HG02610 (cell line): Measurements from ENCODE around the gene TRIM39.
"Not testable (repeated sequence)": the region's sequence is repeated elsewhere in the genome, so short reads cannot be mapped to it uniquely, and the experiment has no call there.

Experiments used
- ATAC-seq: cut with Tn5 transposase; IDR thresholded peaks from one replicate; pipeline ENCODE4 v1.9.1; 2021; ENCODE audit warnings: mild to moderate bottlenecking, moderate library complexity; ENCODE audit not compliant: unreplicated experiment

Gene TRIM39

GRCh38 chr6:30326526-30327231 is at the start of gene TRIM39:
TRIM39 (plus strand) TSS chr6:30326927; CDS start chr6:30329318, 2,391 bp downstream.
- peak; percentile 71 for ATAC-seq

GRCh38 chr6:30280988-30281387 is 45.7 kb upstream of the TRIM39 start:
- ATAC-seq, result not testable (repeated sequence)

DNA sequence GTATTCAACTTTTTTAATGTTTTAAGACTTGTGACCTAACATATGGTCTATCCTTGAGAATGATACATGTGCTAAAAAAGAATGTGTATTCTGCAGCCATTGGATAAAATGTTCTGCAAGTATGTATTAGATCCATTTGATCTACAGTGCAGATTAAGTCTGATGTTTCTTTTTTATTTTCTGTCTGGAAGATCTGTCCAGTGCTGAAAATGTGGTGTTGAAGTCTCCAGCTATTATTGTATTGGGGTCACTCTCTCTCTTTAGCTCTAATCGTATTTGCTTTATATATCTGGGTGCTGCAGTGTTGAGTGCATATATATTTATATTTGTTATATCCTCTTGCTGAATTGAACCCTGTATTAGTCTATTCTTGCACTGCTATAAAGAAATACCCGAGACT is 44.2 kb upstream of the TRIM39 start:
- ATAC-seq, result no peak

DNA sequence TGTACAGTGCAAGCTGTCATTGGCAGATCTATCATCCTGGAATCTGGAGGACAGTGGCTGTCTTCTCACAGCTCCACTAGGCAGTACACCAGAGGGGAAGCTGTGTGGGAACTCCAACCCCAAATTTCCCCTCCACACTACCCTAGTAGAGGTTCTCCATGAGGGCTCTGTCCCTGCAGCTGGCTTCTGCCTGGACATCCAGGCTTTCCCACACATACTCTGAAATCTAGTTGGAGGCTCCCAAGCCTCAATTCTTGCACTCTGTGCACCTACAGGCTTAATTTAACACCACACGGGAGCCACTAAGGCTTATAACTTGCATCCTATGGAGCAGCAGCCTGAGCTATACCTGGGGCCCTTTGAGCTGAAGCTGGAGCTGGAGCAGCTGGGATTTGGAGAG is 43.0 kb upstream of the TRIM39 start:
- no peak for ATAC-seq

- no peak for ATAC-seq
Observed at GRCh38 chr6:30287139-30287538, 39.6 kb upstream of the TRIM39 start.

- no peak for ATAC-seq
Observed at GRCh38 chr6:30295837-30296236, 30.9 kb upstream of the TRIM39 start.

DNA sequence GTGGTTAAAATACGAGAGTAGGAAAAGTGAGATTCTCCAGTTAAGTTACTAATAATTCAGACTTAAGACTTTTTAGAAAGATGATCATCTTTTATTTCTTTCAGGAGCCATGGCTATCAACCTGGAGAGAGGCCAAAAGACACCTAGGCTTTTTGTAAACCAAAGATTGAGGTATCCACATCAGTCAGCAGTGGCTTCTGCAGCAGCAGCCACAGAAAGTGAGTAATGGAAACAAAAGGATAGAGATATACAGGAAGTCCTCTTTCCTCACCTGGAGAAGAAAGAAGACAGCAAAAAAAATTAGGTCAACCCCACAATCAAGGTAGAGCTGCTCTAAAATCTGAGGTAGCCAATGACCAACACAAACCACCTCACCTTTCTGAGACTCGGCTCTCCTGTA is 22.7 kb upstream of the TRIM39 start:
- no peak for ATAC-seq

DNA sequence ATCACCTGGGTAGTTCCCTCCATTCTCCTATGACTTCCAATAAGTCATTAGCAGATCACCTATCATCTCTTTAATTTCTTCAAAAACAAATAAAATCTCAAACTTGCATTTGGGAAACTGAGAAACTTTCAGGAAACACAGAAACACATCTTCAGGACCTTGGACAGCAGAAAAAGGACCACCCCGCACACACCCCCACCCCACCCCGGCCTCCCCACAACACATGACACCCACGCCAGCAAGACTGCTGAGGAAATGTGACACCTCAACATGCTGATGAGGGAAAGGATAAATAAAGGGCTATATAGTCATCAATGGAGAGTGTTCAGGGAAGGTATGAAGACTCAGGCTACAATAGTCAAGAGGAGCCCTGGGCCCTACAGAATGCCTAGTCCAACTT is 15.6 kb upstream of the TRIM39 start:
- ATAC-seq, result no peak

- ATAC-seq, result no peak
Observed at GRCh38 chr6:30311671-30312070, 15.1 kb upstream of the TRIM39 start.

GRCh38 chr6:30312266-30312665 is 14.5 kb upstream of the TRIM39 start:
- no peak for ATAC-seq

- ATAC-seq, result no peak
Observed at GRCh38 chr6:30312676-30313321, 13.9 kb upstream of the TRIM39 start.

DNA sequence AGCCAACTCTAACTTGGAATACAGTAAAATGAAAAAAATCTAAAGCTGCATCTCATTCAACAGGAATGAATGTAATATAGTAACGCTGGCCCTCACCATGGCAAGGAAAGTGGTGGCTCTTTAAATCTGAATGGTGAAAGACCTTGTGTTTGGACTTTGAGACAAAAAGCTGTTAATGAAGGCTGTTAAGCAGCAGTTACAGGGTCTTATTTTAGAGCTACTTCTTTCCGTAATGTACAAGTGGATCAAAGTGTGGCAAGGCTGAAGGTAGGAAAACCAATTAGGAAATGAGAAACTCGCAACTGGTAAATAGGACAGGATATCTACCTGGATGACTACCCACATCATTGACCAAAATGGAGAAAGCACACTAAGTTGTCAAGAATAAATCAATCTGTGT is 11.6 kb upstream of the TRIM39 start:
- ATAC-seq, result no peak

- no peak for ATAC-seq
Observed at GRCh38 chr6:30317913-30318589, 8.7 kb upstream of the TRIM39 start.

GRCh38 chr6:30319146-30319835 is 7.4 kb upstream of the TRIM39 start:
- ATAC-seq, result no peak

- no peak for ATAC-seq
Observed at GRCh38 chr6:30321692-30322388, 4.9 kb upstream of the TRIM39 start.

DNA sequence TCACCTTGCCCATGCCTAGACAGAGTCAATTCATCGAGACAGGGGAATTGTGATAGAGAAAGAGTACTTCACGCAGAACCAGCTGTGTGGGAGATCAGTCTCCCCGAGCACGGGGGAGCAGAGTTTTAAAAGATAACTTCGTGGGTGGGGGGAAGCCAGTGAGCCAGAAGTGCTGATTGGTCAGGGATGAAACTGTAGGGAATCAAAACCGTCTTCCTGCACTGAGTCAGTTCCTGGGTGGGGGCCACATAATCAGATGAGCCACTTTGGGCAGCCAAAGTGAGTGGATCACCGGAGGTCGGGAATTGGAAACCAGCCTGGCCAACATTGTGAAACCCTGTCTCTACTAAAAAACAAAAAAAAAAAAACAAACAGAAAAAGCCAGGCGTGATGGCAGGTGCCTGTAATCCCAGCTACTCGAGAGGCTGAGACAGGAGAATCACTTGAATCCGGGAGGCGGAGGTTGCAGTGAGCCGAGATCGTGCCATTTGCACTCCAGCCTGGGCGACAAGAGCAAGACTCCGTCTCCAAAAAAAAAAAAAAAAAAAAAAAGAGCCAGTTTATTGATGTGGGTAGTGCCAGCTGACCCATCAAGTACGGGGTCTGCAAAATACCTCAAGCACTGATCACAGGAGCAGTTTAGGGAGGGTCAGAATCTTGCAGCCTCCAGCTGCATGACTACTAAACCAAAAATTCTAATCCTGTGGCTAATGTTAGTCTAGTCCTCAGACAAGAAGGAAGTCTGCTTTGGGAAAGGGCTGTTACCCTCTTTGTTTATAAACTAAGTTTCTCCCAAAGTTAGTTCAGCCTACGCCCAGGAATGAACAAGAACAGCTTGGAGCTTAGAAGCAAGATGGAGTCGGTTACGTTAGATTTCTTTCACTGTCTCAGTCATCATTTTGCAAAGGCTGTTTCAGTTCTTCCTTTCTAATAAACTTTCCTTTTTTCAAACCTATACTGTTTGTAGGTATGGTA is 3.9 kb upstream of the TRIM39 start:
- no peak for ATAC-seq

DNA sequence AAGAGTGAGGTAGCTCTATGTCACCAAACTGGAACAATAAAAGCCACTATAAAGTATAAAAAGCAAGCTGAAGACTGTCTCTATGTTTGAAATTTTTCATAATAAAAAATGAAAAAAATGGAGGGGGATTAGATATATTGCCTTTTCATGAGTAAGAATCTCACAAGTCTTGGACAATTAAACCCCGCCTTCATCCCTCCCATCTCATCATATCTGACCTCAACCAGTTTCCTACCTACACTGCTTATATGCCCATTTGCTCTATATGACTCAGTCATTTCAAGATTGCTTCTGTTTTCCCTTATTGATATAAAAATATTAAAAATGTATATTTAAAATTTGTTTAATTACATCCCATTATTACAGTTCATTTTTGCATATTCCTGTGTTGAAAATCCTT is 2.9 kb upstream of the TRIM39 start:
- ATAC-seq, result no peak

DNA sequence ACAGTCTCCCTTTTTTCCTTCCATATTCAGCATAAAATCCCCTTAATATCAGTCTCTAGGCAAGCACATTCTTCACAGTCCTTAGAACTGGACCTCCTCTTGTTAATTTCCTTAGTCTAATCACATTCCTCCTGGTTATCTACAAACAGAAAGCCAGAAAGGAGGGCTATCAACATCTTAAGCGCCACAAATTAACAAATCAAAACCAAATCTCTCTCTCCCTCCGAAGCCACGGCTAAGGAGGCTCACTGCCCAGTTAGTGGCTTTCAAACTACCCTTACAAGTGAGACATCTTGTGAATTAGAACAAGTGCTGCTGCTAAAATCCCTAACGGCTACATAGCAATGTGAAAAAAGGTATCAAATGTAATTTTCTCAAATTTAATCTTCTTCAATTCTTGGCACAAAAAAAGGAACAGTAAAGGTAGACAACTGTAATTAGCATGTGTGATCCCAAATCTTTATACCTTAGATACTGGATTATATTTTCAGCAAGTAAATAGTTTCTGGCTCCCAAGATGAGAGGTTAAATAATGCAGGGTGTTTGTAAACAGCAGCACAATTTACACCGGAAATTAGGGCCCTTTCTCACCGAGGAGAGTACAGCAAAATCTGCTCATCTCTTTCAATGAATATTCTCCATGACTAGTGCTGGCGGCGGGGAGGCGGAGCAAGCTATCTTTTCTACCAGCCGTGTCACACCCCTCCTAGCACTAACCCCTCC is 1.4 kb upstream of the TRIM39 start:
- ATAC-seq, result peak; percentile 57

GRCh38 chr6:30325873-30326525 is 728 bp upstream of the TRIM39 start:
- peak; percentile 37 for ATAC-seq
